ENCODE results near the gene MEGF8.

Gene MEGF8

GRCh38 chr19:42392165-42392564 lies 66.7 kb downstream of the MEGF8 start:
- Mint-ChIP-seq H3K4me3 (no peak overlapping the region), H3K9me3 (no peaks in the 10 kb centered on the region), H3K27ac (no peak overlapping the region), H3K4me1 (ENCODE audit: low read depth) (peaks cover 14% of the 10 kb centered on the region), H3K27me3 (peaks cover 48% of the 10 kb centered on the region), H3K36me3 (ENCODE audit: low read depth) (peaks cover 2% of the 10 kb centered on the region)
- intact Hi-C loops (cut with micrococcal nuclease), result no loop called here

- Mint-ChIP-seq H3K4me1 (ENCODE audit: low read depth) (peaks cover 33% of the 10 kb centered on the region), H3K36me3 (ENCODE audit: low read depth) (peaks cover 8% of the 10 kb centered on the region), H3K27me3 (peaks cover 30% of the 10 kb centered on the region), H3K27ac (no peak overlapping the region), H3K9me3 (no peaks in the 10 kb centered on the region), H3K4me3 (no peak overlapping the region)
- intact Hi-C loops (cut with micrococcal nuclease), result no loop called here
These were observed 69.3 kb downstream of the MEGF8 start for GRCh38 chr19:42394751-42395150.

GRCh38 chr19:42396381-42397262 lies 71.2 kb downstream of the MEGF8 start:
- peaks cover 16% of the 10 kb centered on the region for H3K36me3 Mint-ChIP-seq (ENCODE audit: low read depth)
- H3K27me3 Mint-ChIP-seq, result peaks cover 28% of the 10 kb centered on the region
- H3K4me1 Mint-ChIP-seq (ENCODE audit: low read depth), result peaks cover 41% of the 10 kb centered on the region
- intact Hi-C loops (cut with micrococcal nuclease), result no loop called here
- H3K4me3 Mint-ChIP-seq, result peak overlapping the region; percentile 84
- no peaks in the 10 kb centered on the region for H3K9me3 Mint-ChIP-seq
- H3K27ac Mint-ChIP-seq, result peak overlapping the region; percentile 90

- Mint-ChIP-seq H3K4me1 (ENCODE audit: low read depth) (peaks cover 50% of the 10 kb centered on the region), H3K4me3 (peak overlapping the region; percentile 84), H3K9me3 (no peaks in the 10 kb centered on the region), H3K27me3 (peaks cover 31% of the 10 kb centered on the region), H3K27ac (peak overlapping the region; percentile 90), H3K36me3 (ENCODE audit: low read depth) (peaks cover 16% of the 10 kb centered on the region)
- intact Hi-C loops (cut with micrococcal nuclease), result no loop called here
These were observed 72.1 kb downstream of the MEGF8 start for GRCh38 chr19:42397263-42398166.

- Mint-ChIP-seq H3K4me3 (no peak overlapping the region), H3K36me3 (ENCODE audit: low read depth) (peaks cover 16% of the 10 kb centered on the region), H3K9me3 (no peaks in the 10 kb centered on the region), H3K4me1 (ENCODE audit: low read depth) (peaks cover 51% of the 10 kb centered on the region), H3K27me3 (peaks cover 29% of the 10 kb centered on the region), H3K27ac (no peak overlapping the region)
- intact Hi-C loops (cut with micrococcal nuclease), result loop anchor here (5.0 kb wide), 1 partner anchor 293 kb away; no protein-coding TSS in a partner anchor
These were observed 75.0 kb downstream of the MEGF8 start for GRCh38 chr19:42400404-42400803.

GRCh38 chr19:42401365-42402303 lies 76.2 kb downstream of the MEGF8 start:
- Mint-ChIP-seq H3K27ac (peak overlapping the region; percentile 51), H3K27me3 (peaks cover 29% of the 10 kb centered on the region), H3K4me1 (ENCODE audit: low read depth) (peaks cover 41% of the 10 kb centered on the region), H3K9me3 (no peaks in the 10 kb centered on the region), H3K36me3 (ENCODE audit: low read depth) (peaks cover 16% of the 10 kb centered on the region), H3K4me3 (peak overlapping the region; percentile 71)
- intact Hi-C loops (cut with micrococcal nuclease), result loop anchor here (5.0 kb wide), 1 partner anchor 294 kb away; no protein-coding TSS in a partner anchor

- Mint-ChIP-seq H3K27ac (no peak overlapping the region), H3K36me3 (ENCODE audit: low read depth) (peaks cover 19% of the 10 kb centered on the region), H3K4me1 (ENCODE audit: low read depth) (peaks cover 35% of the 10 kb centered on the region), H3K27me3 (peaks cover 29% of the 10 kb centered on the region), H3K4me3 (peak overlapping the region; percentile 71), H3K9me3 (no peaks in the 10 kb centered on the region)
- intact Hi-C loops (cut with micrococcal nuclease), result loop anchor here (5.0 kb wide), 1 partner anchor 295 kb away; no protein-coding TSS in a partner anchor
These were observed 77.1 kb downstream of the MEGF8 start for GRCh38 chr19:42402376-42403116.

GRCh38 chr19:42403586-42403985 lies 78.2 kb downstream of the MEGF8 start:
- no peaks in the 10 kb centered on the region for H3K9me3 Mint-ChIP-seq
- no peak overlapping the region for H3K27ac Mint-ChIP-seq
- H3K36me3 Mint-ChIP-seq (ENCODE audit: low read depth), result peaks cover 29% of the 10 kb centered on the region
- peaks cover 29% of the 10 kb centered on the region for H3K27me3 Mint-ChIP-seq
- H3K4me3 Mint-ChIP-seq, result no peak overlapping the region
- peaks cover 27% of the 10 kb centered on the region for H3K4me1 Mint-ChIP-seq (ENCODE audit: low read depth)
- intact Hi-C loops (cut with micrococcal nuclease), result loop anchor here (5.0 kb wide), 1 partner anchor 296 kb away; no protein-coding TSS in a partner anchor

GRCh38 chr19:42406111-42406510 lies 80.7 kb downstream of the MEGF8 start:
- intact Hi-C loops (cut with micrococcal nuclease), result no loop called here
- Mint-ChIP-seq H3K9me3 (no peaks in the 10 kb centered on the region), H3K4me3 (no peak overlapping the region), H3K36me3 (ENCODE audit: low read depth) (peaks cover 30% of the 10 kb centered on the region), H3K27me3 (peaks cover 19% of the 10 kb centered on the region), H3K4me1 (ENCODE audit: low read depth) (peaks cover 11% of the 10 kb centered on the region), H3K27ac (no peak overlapping the region)

GRCh38 chr19:42407085-42407815 lies 81.8 kb downstream of the MEGF8 start:
- H3K27me3 Mint-ChIP-seq, result peaks cover 15% of the 10 kb centered on the region
- no peak overlapping the region for H3K4me3 Mint-ChIP-seq
- no peak overlapping the region for H3K27ac Mint-ChIP-seq
- intact Hi-C loops (cut with micrococcal nuclease), result no loop called here
- H3K36me3 Mint-ChIP-seq (ENCODE audit: low read depth), result peaks cover 30% of the 10 kb centered on the region
- peaks cover 3% of the 10 kb centered on the region for H3K4me1 Mint-ChIP-seq (ENCODE audit: low read depth)
- no peaks in the 10 kb centered on the region for H3K9me3 Mint-ChIP-seq

- peaks cover 11% of the 10 kb centered on the region for H3K27me3 Mint-ChIP-seq
- peaks cover 30% of the 10 kb centered on the region for H3K36me3 Mint-ChIP-seq (ENCODE audit: low read depth)
- no peak overlapping the region for H3K27ac Mint-ChIP-seq
- no peaks in the 10 kb centered on the region for H3K4me1 Mint-ChIP-seq (ENCODE audit: low read depth)
- no peaks in the 10 kb centered on the region for H3K9me3 Mint-ChIP-seq
- no peak overlapping the region for H3K4me3 Mint-ChIP-seq
- intact Hi-C loops (cut with micrococcal nuclease), result no loop called here
These were observed 82.4 kb downstream of the MEGF8 start for GRCh38 chr19:42407816-42408175.

GRCh38 chr19:42409477-42409876 lies 84.0 kb downstream of the MEGF8 start:
- no peak overlapping the region for H3K27ac Mint-ChIP-seq
- peaks cover 30% of the 10 kb centered on the region for H3K36me3 Mint-ChIP-seq (ENCODE audit: low read depth)
- no peaks in the 10 kb centered on the region for H3K4me1 Mint-ChIP-seq (ENCODE audit: low read depth)
- H3K4me3 Mint-ChIP-seq, result no peak overlapping the region
- H3K27me3 Mint-ChIP-seq, result peaks cover 11% of the 10 kb centered on the region
- H3K9me3 Mint-ChIP-seq, result no peaks in the 10 kb centered on the region
- intact Hi-C loops (cut with micrococcal nuclease), result no loop called here
